ENCODE data around the gene PTGIS.

DNA sequence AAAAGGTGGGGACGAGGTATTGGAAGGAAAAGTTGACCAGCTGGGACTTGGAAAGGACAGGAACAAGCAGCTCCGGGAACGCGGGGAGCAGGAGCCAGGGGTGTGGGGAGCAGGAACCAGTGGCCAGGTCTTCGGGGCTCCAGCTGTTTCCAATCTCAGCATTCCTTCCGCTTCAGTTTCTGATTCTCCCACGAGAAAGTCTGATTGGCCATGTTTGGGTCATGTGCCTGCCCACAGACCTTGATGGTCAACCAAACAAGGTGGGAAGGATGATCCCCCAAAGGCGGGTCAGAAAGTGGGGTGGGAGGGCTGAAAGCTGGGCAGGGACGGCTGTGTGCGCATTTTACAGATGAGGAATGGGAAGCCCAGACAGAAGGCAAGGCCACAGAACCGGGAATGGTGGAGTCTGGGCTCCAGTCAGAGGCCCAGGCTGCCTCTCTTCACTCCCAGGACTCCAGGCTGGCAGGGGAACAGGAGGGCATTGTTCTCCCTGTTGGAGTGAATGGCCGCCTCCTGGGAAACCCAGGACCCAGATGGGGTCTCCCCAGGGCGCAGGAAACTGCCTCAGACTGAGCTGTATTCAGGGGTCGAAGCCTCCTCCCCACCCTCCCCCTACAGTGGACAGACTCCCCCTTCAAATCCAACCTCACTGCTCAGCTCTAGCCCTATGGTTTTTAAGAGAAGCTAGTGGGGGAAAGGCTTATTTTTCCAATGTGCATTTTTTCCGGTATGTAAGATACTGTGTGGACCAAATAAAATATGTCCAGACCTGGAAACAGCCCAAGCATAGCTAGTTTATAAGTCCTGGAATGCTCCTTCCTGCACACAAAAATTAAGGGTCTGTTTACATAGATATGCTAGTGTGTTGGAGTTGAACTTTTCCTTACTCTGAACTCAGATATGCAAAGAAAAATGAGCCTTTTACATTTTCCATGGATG, 12.2 kb upstream of the PTGIS start:
- TF ChIP-seq, protein P1, sequence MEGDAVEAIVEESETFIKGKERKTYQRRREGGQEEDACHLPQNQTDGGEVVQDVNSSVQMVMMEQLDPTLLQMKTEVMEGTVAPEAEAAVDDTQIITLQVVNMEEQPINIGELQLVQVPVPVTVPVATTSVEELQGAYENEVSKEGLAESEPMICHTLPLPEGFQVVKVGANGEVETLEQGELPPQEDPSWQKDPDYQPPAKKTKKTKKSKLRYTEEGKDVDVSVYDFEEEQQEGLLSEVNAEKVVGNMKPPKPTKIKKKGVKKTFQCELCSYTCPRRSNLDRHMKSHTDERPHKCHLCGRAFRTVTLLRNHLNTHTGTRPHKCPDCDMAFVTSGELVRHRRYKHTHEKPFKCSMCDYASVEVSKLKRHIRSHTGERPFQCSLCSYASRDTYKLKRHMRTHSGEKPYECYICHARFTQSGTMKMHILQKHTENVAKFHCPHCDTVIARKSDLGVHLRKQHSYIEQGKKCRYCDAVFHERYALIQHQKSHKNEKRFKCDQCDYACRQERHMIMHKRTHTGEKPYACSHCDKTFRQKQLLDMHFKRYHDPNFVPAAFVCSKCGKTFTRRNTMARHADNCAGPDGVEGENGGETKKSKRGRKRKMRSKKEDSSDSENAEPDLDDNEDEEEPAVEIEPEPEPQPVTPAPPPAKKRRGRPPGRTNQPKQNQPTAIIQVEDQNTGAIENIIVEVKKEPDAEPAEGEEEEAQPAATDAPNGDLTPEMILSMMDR (conservative IDR thresholded peaks at IDR 0.05; ENCODE audit: low read length) = no peak
- TF ChIP-seq EZH2phosphoT487 (IDR thresholded peaks at IDR 0.05; ENCODE audit: borderline replicate concordance, low read depth, low read length) = no peak
